GM21786 (cell line): Measurements from ENCODE around the gene NKD2.
"Not testable (repeated sequence)": the region's sequence is repeated elsewhere in the genome, so short reads cannot be mapped to it uniquely, and the experiment has no call there.

Experiments
- ATAC-seq: cut with Tn5 transposase; IDR thresholded peaks from one replicate; pipeline ENCODE4 v1.9.1; 2021; ENCODE audit not compliant: unreplicated experiment

Gene NKD2

GRCh38 chr5:1012313-1012841 lies 3.8 kb downstream of the NKD2 start:
- no peak for ATAC-seq

GRCh38 chr5:1012900-1013237 lies 4.3 kb downstream of the NKD2 start:
- no peak for ATAC-seq

GRCh38 chr5:1013238-1013947 lies 4.8 kb downstream of the NKD2 start:
- no peak for ATAC-seq

- ATAC-seq: no peak
These were observed 5.3 kb downstream of the NKD2 start for GRCh38 chr5:1013948-1014301.

- no peak for ATAC-seq
These were observed 5.7 kb downstream of the NKD2 start for GRCh38 chr5:1014346-1014745.

GRCh38 chr5:1014781-1015221 lies 6.2 kb downstream of the NKD2 start:
- no peak for ATAC-seq

- ATAC-seq: no peak
These were observed 6.9 kb downstream of the NKD2 start for GRCh38 chr5:1015507-1015906.

GRCh38 chr5:1016036-1016435 lies 7.4 kb downstream of the NKD2 start:
- no peak for ATAC-seq

GRCh38 chr5:1016476-1016875 lies 7.9 kb downstream of the NKD2 start:
- ATAC-seq: no peak

GRCh38 chr5:1017056-1017455 lies 8.5 kb downstream of the NKD2 start:
- no peak for ATAC-seq

GRCh38 chr5:1017691-1018455 lies 9.3 kb downstream of the NKD2 start:
- no peak for ATAC-seq

- ATAC-seq: no peak
These were observed 10.0 kb downstream of the NKD2 start for GRCh38 chr5:1018596-1018995.

GRCh38 chr5:1019001-1019905 lies 10.7 kb downstream of the NKD2 start:
- ATAC-seq: no peak

GRCh38 chr5:1020452-1020961 lies 11.9 kb downstream of the NKD2 start:
- no peak for ATAC-seq

GRCh38 chr5:1021136-1021968 lies 12.8 kb downstream of the NKD2 start:
- no peak for ATAC-seq

GRCh38 chr5:1021969-1022336 lies 13.4 kb downstream of the NKD2 start:
- ATAC-seq: not testable (repeated sequence)

- ATAC-seq: no peak
These were observed 18.4 kb downstream of the NKD2 start for GRCh38 chr5:1026700-1027621.

- no peak for ATAC-seq
These were observed 19.2 kb downstream of the NKD2 start for GRCh38 chr5:1027631-1028441.
